SK-N-SH treated with all-trans-retinoic acid at 6 μM for 48 hours (cell line): ENCODE measurements around the gene SUMO1.
"Not testable (repeated sequence)": the region's sequence is repeated elsewhere in the genome, so short reads cannot be mapped to it uniquely, and the experiment has no call there.

Source experiments
- ATAC-seq: fragments of 200-7000 bp; cut with Tn5 transposase; 3 replicates; pipeline ENCODE4 v1.9.1; 2020; ENCODE audit warnings: mild to moderate bottlenecking, moderate library complexity
- BACH2 ChIP-seq: fragments of 250-450 bp; sonication (Bioruptor Pico); IDR thresholded peaks from 2 replicates; pipeline ENCODE4 v1.9.0; 2021; ENCODE audit warnings: mild to moderate bottlenecking, borderline replicate concordance
- CSDC2 ChIP-seq: fragments of 250-450 bp; sonication (Bioruptor Pico); IDR thresholded peaks from 2 replicates; pipeline ENCODE4 v1.5.0; 2020; ENCODE audit warnings: mild to moderate bottlenecking, moderate library complexity
- ESRRG ChIP-seq: fragments of 250-450 bp; sonication (Bioruptor Pico); IDR thresholded peaks from 2 replicates; pipeline ENCODE4 v1.6.1; 2021; ENCODE audit warnings: mild to moderate bottlenecking
- GLIS3 ChIP-seq: fragments of 250-450 bp; sonication (Bioruptor Pico); IDR thresholded peaks from 2 replicates; pipeline ENCODE4 v1.5.0; 2020; ENCODE audit warnings: mild to moderate bottlenecking, moderate library complexity
- ISL1 ChIP-seq: fragments of 250-450 bp; sonication (Bioruptor Pico); IDR thresholded peaks from 2 replicates; pipeline ENCODE4 v2.1.2; 2022; ENCODE audit warnings: mild to moderate bottlenecking, moderate library complexity
- OSR1 ChIP-seq: fragments of 250-450 bp; sonication (Bioruptor Pico); IDR thresholded peaks from 2 replicates; pipeline ENCODE4 v1.8.0; 2022; ENCODE audit warnings: moderate library complexity, mild to moderate bottlenecking, inconsistent platforms
- PPARA ChIP-seq: fragments of 250-450 bp; sonication (Bioruptor Pico); IDR thresholded peaks from 2 replicates; pipeline ENCODE4 v1.5.0; 2020; ENCODE audit warnings: mild to moderate bottlenecking, borderline replicate concordance
- RARB ChIP-seq: fragments of 250-450 bp; sonication (Bioruptor Pico); IDR thresholded peaks from 2 replicates; pipeline ENCODE4 v1.8.0; 2021; ENCODE audit warnings: mild to moderate bottlenecking, moderate library complexity
- SNAI2 ChIP-seq: fragments of 250-450 bp; sonication (Bioruptor Pico); IDR thresholded peaks from 2 replicates; pipeline ENCODE4 v1.5.0; 2020; ENCODE audit warnings: mild to moderate bottlenecking, moderate library complexity
- TOX ChIP-seq: fragments of 250-450 bp; sonication (Bioruptor Pico); IDR thresholded peaks from 2 replicates; pipeline ENCODE4 v1.8.0; 2021; ENCODE audit warnings: mild to moderate bottlenecking, moderate library complexity, borderline replicate concordance
- ZFP30 ChIP-seq: fragments of 450-650 bp; formaldehyde crosslinking; IDR thresholded peaks from 2 replicates; pipeline ENCODE4 v1.5.0; 2022; ENCODE audit warnings: mild to moderate bottlenecking, moderate library complexity
- ZNF565 ChIP-seq: fragments of 450-650 bp; formaldehyde crosslinking; conservative IDR thresholded peaks from 2 replicates; pipeline ENCODE4 v1.5.0; 2020; ENCODE audit warnings: low read depth, mild to moderate bottlenecking, moderate library complexity
- ZNF70 ChIP-seq: fragments of 450-650 bp; formaldehyde crosslinking; IDR thresholded peaks from 2 replicates; pipeline ENCODE4 v1.5.0; 2020; ENCODE audit warnings: mild to moderate bottlenecking, moderate library complexity
- ZNF8 ChIP-seq: fragments of 450-650 bp; formaldehyde crosslinking; IDR thresholded peaks from 2 replicates; pipeline ENCODE4 v1.5.0; 2020; ENCODE audit warnings: mild to moderate bottlenecking, moderate library complexity
- TF ChIP-seq, protein P1 (sequence below): fragments of 250-450 bp; sonication (Bioruptor Pico); IDR thresholded peaks from 2 replicates; pipeline ENCODE4 v1.5.1; 2020; ENCODE audit warnings: low read depth, mild to moderate bottlenecking, moderate library complexity
- TF ChIP-seq, protein P2 (sequence below): fragments of 250-450 bp; sonication (Bioruptor Pico); IDR thresholded peaks from 2 replicates; pipeline ENCODE4 v1.5.0; 2020; ENCODE audit warnings: mild to moderate bottlenecking, moderate library complexity
- TF ChIP-seq, protein P3 (sequence below): fragments of 250-450 bp; sonication (Bioruptor Pico); IDR thresholded peaks from 2 replicates; pipeline ENCODE4 v1.8.0; 2020; ENCODE audit warnings: mild to moderate bottlenecking, moderate library complexity, borderline replicate concordance
- TF ChIP-seq, protein P4 (sequence below): fragments of 250-450 bp; sonication (Bioruptor Pico); IDR thresholded peaks from 2 replicates; pipeline ENCODE4 v1.5.1; 2021; ENCODE audit warnings: mild to moderate bottlenecking, moderate library complexity
- TF ChIP-seq, protein P5 (sequence below): fragments of 250-450 bp; sonication (Bioruptor Pico); IDR thresholded peaks from 2 replicates; pipeline ENCODE4 v1.8.0; 2021; ENCODE audit warnings: low read depth, mild to moderate bottlenecking, moderate library complexity, borderline replicate concordance

Gene SUMO1

DNA sequence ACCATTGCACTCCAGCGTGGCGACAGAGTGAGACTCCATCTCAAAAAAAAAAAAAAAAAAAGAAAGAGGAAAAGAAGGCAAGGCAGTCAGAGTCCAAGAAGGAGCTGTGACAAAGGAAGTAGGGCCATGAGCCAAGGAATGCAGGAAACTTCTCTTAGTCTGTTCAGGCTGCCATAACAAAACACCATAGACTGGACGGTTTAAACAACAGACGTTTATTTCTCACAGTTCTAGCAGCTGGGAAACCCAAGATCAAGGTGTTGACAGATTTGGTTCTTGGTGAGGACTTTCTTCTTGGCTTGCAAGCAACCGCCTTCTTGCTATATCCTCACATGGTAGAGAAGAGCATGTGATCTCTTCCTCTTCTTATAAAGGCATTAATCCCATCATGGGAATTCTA, 13.1 kb upstream of the SUMO1 start:
- no peak for ATAC-seq
- no peak for TF ChIP-seq ISL1 (CRISPR knock-in tag)
- no peak for TF ChIP-seq OSR1 (CRISPR knock-in tag)
- TF ChIP-seq ESRRG (CRISPR knock-in tag), result no peak
- TF ChIP-seq, protein P1, sequence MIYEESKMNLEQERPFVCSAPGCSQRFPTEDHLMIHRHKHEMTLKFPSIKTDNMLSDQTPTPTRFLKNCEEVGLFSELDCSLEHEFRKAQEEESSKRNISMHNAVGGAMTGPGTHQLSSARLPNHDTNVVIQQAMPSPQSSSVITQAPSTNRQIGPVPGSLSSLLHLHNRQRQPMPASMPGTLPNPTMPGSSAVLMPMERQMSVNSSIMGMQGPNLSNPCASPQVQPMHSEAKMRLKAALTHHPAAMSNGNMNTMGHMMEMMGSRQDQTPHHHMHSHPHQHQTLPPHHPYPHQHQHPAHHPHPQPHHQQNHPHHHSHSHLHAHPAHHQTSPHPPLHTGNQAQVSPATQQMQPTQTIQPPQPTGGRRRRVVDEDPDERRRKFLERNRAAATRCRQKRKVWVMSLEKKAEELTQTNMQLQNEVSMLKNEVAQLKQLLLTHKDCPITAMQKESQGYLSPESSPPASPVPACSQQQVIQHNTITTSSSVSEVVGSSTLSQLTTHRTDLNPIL (CRISPR knock-in tag), result no peak
- TF ChIP-seq PPARA (CRISPR knock-in tag), result no peak

DNA sequence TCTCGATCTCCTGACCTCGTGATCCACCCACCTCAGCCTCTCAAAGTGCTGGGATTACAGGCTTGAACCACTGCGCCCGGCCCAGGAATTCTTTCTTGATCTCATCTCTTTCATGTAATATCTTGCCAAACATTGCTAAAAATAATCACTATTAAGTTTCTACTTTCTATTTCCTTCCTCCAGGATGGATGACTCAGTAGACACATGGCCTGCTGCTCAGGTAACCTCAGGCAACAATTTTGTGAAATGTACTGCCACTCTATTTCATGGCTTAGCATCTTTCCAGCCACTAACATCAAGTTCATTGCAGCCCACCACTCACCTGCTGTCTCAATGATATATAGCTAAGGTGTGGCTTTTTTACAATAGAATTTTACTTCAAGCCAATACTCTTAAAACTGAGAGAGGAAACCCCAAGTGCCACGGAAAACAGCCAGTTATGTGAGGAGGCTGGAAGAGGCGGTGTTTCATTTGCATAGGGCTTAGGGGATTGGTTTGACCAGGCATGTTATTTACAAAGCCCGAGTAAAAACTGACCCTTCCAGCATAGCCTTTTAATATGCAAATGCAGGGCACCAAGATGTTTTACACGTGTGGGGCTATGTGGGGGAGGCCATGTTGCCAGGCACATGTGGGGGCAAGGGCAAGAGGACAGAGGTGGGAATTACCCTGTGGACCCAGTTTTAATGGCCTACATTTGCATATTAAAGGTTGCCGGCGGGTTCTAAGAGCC, 11.3 kb upstream of the SUMO1 start:
- ATAC-seq, result peak; percentile 77
- no peak for TF ChIP-seq TOX
- TF ChIP-seq OSR1 (CRISPR knock-in tag), result no peak
- no peak for TF ChIP-seq ZNF565 (CRISPR knock-in tag)
- TF ChIP-seq ZNF8 (CRISPR knock-in tag), result no peak
- no peak for TF ChIP-seq ESRRG (CRISPR knock-in tag)
- TF ChIP-seq, protein P2, sequence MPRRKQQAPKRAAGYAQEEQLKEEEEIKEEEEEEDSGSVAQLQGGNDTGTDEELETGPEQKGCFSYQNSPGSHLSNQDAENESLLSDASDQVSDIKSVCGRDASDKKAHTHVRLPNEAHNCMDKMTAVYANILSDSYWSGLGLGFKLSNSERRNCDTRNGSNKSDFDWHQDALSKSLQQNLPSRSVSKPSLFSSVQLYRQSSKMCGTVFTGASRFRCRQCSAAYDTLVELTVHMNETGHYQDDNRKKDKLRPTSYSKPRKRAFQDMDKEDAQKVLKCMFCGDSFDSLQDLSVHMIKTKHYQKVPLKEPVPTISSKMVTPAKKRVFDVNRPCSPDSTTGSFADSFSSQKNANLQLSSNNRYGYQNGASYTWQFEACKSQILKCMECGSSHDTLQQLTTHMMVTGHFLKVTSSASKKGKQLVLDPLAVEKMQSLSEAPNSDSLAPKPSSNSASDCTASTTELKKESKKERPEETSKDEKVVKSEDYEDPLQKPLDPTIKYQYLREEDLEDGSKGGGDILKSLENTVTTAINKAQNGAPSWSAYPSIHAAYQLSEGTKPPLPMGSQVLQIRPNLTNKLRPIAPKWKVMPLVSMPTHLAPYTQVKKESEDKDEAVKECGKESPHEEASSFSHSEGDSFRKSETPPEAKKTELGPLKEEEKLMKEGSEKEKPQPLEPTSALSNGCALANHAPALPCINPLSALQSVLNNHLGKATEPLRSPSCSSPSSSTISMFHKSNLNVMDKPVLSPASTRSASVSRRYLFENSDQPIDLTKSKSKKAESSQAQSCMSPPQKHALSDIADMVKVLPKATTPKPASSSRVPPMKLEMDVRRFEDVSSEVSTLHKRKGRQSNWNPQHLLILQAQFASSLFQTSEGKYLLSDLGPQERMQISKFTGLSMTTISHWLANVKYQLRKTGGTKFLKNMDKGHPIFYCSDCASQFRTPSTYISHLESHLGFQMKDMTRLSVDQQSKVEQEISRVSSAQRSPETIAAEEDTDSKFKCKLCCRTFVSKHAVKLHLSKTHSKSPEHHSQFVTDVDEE, result no peak
- TF ChIP-seq, protein P3, sequence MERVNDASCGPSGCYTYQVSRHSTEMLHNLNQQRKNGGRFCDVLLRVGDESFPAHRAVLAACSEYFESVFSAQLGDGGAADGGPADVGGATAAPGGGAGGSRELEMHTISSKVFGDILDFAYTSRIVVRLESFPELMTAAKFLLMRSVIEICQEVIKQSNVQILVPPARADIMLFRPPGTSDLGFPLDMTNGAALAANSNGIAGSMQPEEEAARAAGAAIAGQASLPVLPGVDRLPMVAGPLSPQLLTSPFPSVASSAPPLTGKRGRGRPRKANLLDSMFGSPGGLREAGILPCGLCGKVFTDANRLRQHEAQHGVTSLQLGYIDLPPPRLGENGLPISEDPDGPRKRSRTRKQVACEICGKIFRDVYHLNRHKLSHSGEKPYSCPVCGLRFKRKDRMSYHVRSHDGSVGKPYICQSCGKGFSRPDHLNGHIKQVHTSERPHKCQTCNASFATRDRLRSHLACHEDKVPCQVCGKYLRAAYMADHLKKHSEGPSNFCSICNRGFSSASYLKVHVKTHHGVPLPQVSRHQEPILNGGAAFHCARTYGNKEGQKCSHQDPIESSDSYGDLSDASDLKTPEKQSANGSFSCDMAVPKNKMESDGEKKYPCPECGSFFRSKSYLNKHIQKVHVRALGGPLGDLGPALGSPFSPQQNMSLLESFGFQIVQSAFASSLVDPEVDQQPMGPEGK, result no peak
- no peak for TF ChIP-seq BACH2 (CRISPR knock-in tag)
- no peak for TF ChIP-seq ZNF70
- no peak for TF ChIP-seq SNAI2 (CRISPR knock-in tag)
- TF ChIP-seq, protein P4, sequence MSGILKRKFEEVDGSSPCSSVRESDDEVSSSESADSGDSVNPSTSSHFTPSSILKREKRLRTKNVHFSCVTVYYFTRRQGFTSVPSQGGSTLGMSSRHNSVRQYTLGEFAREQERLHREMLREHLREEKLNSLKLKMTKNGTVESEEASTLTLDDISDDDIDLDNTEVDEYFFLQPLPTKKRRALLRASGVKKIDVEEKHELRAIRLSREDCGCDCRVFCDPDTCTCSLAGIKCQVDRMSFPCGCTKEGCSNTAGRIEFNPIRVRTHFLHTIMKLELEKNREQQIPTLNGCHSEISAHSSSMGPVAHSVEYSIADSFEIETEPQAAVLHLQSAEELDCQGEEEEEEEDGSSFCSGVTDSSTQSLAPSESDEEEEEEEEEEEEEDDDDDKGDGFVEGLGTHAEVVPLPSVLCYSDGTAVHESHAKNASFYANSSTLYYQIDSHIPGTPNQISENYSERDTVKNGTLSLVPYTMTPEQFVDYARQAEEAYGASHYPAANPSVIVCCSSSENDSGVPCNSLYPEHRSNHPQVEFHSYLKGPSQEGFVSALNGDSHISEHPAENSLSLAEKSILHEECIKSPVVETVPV (CRISPR knock-in tag), result no peak
- TF ChIP-seq PPARA (CRISPR knock-in tag), result no peak
- TF ChIP-seq, protein P5, sequence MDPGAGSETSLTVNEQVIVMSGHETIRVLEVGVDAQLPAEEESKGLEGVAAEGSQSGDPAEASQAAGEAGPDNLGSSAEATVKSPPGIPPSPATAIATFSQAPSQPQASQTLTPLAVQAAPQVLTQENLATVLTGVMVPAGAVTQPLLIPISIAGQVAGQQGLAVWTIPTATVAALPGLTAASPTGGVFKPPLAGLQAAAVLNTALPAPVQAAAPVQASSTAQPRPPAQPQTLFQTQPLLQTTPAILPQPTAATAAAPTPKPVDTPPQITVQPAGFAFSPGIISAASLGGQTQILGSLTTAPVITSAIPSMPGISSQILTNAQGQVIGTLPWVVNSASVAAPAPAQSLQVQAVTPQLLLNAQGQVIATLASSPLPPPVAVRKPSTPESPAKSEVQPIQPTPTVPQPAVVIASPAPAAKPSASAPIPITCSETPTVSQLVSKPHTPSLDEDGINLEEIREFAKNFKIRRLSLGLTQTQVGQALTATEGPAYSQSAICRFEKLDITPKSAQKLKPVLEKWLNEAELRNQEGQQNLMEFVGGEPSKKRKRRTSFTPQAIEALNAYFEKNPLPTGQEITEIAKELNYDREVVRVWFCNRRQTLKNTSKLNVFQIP (CRISPR knock-in tag), result no peak
- TF ChIP-seq CSDC2 (CRISPR knock-in tag), result no peak
- no peak for TF ChIP-seq ISL1 (CRISPR knock-in tag)
- no peak for TF ChIP-seq ZFP30
- TF ChIP-seq GLIS3 (CRISPR knock-in tag), result no peak
- TF ChIP-seq RARB, result no peak
- TF ChIP-seq, protein P1 (CRISPR knock-in tag), result no peak

DNA sequence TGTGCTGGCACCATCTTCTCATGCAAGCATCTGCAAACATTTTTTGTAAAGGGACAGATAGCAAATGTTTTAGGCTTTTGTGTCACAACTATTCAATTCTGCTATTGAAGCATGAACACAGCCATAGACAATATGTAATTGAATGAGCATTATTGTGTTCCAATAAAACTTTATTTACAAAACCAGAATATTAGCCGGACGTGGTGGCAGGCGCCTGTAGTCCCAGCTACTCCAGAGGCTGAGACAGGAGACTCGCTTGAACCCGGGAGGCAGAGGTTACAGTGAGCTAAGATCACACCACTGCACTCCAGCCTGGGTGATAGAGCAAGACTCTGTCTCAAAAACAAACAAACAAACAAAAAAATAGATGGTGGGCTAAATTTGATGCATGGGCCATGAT, 9.3 kb upstream of the SUMO1 start:
- not testable (repeated sequence) for ATAC-seq
